Fibroblast of lung (primary cell): Measurements from ENCODE around the gene ARMC9.

Experiments used
- CTCF ChIP-seq, 2 donors: IDR thresholded peaks in 1 of 2; conservative IDR thresholded peaks in 1 of 2; 1 replicate in 1 of 2; 2 replicates in 1 of 2; pipeline ENCODE4 v1.5.1; 2011 to 2012; ENCODE audit warnings: low read length in 2 of 2, control low read depth in 1 of 2, inconsistent platforms in 1 of 2, low read depth in 1 of 2, mild to moderate bottlenecking in 1 of 2
- EZH2 ChIP-seq: IDR thresholded peaks from 2 replicates; pipeline ENCODE4 v1.5.1; 2012; ENCODE audit warnings: low read length, control low read depth, mild to moderate bottlenecking; ENCODE audit errors: missing control alignments

- TF ChIP-seq CTCF (conservative IDR thresholded peaks at IDR 0.05 in 1 of 2, IDR thresholded peaks at IDR 0.05 in 1 of 2; ENCODE audit: low read depth in 1 of 2, low read length in 2 of 2), result no peak
- TF ChIP-seq EZH2, result no peak
Observed at GRCh38 chr2:231336236-231336635, 137.8 kb downstream of the ARMC9 start.
